ENCODE results near the gene RALGAPA1. TPM values are rescaled to one million over a fixed set of nuclear protein-coding genes. Genes with fewer than 3 reads are reported as not detected.
"Not testable (repeated sequence)": the region's sequence is repeated elsewhere in the genome, so short reads cannot be mapped to it uniquely, and the experiment has no call there.

Gene RALGAPA1
- total and polyA plus RNA-seq, 2 of the 13 experiments (the other 11 are each of a cell fraction or from before 2014, with no cell fraction given), result 65.0 to 89.2 TPM

GRCh38 chr14:35808638-35809563 lies at the start of gene RALGAPA1 (continued):
- TF ChIP-seq, protein P1, sequence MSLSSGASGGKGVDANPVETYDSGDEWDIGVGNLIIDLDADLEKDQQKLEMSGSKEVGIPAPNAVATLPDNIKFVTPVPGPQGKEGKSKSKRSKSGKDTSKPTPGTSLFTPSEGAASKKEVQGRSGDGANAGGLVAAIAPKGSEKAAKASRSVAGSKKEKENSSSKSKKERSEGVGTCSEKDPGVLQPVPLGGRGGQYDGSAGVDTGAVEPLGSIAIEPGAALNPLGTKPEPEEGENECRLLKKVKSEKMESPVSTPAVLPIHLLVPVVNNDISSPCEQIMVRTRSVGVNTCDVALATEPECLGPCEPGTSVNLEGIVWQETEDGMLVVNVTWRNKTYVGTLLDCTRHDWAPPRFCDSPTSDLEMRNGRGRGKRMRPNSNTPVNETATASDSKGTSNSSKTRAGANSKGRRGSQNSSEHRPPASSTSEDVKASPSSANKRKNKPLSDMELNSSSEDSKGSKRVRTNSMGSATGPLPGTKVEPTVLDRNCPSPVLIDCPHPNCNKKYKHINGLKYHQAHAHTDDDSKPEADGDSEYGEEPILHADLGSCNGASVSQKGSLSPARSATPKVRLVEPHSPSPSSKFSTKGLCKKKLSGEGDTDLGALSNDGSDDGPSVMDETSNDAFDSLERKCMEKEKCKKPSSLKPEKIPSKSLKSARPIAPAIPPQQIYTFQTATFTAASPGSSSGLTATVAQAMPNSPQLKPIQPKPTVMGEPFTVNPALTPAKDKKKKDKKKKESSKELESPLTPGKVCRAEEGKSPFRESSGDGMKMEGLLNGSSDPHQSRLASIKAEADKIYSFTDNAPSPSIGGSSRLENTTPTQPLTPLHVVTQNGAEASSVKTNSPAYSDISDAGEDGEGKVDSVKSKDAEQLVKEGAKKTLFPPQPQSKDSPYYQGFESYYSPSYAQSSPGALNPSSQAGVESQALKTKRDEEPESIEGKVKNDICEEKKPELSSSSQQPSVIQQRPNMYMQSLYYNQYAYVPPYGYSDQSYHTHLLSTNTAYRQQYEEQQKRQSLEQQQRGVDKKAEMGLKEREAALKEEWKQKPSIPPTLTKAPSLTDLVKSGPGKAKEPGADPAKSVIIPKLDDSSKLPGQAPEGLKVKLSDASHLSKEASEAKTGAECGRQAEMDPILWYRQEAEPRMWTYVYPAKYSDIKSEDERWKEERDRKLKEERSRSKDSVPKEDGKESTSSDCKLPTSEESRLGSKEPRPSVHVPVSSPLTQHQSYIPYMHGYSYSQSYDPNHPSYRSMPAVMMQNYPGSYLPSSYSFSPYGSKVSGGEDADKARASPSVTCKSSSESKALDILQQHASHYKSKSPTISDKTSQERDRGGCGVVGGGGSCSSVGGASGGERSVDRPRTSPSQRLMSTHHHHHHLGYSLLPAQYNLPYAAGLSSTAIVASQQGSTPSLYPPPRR (CRISPR knock-in tag; IDR thresholded peaks at IDR 0.05; ENCODE audit: borderline replicate concordance), result peak; percentile 78
- TF ChIP-seq CCDC6 (CRISPR knock-in tag; IDR thresholded peaks at IDR 0.05) (peak; percentile 77; the same call in 1 of the 2 replicates), ZNF709 (CRISPR knock-in tag; IDR thresholded peaks at IDR 0.05) (peak; percentile 98), JARID2 (CRISPR knock-in tag; IDR thresholded peaks at IDR 0.05; ENCODE audit: insufficient replicate concordance) (peak; percentile 96), PITX1 (CRISPR knock-in tag; IDR thresholded peaks at IDR 0.05) (peak; percentile 76), AGO2 (optimal IDR thresholded peaks at IDR 0.05; ENCODE audit: low read depth, low read length) (peak; percentile 95), ZNF274 (CRISPR knock-in tag; IDR thresholded peaks at IDR 0.05) (peak; percentile 63; the same call in 1 of the 2 replicates), ZNF33B (CRISPR knock-in tag; IDR thresholded peaks at IDR 0.05) (peak; percentile 80; the same call in 1 of the 2 replicates), POGZ (CRISPR knock-in tag; IDR thresholded peaks at IDR 0.05) (peak; percentile 98), FOXA3 (CRISPR knock-in tag; IDR thresholded peaks at IDR 0.05) (peak; percentile 76), STAG1 (CRISPR knock-in tag; IDR thresholded peaks at IDR 0.05) (peak; percentile 58), PHF8 (CRISPR knock-in tag; IDR thresholded peaks at IDR 0.05) (peak; percentile 95), XBP1 (CRISPR knock-in tag; IDR thresholded peaks at IDR 0.05) (peak; percentile 82; the same call in 1 of the 2 replicates), RBFOX2 (IDR thresholded peaks at IDR 0.05; ENCODE audit: low read depth, low read length) (peak; percentile 98), REL (CRISPR knock-in tag; conservative IDR thresholded peaks at IDR 0.05) (0 out of 2 replicates have a peak, but pooled peaks have one; percentile 85), ZNF230 (CRISPR knock-in tag; IDR thresholded peaks at IDR 0.05) (peak; percentile 85), NR2F6 (CRISPR knock-in tag; IDR thresholded peaks at IDR 0.05) (peak; percentile 73), ZNF782 (CRISPR knock-in tag; IDR thresholded peaks at IDR 0.05; ENCODE audit: borderline replicate concordance) (peak; percentile 94), NCOA1 (CRISPR knock-in tag; IDR thresholded peaks at IDR 0.05) (peak; percentile 96)
- TF ChIP-seq, protein P2, sequence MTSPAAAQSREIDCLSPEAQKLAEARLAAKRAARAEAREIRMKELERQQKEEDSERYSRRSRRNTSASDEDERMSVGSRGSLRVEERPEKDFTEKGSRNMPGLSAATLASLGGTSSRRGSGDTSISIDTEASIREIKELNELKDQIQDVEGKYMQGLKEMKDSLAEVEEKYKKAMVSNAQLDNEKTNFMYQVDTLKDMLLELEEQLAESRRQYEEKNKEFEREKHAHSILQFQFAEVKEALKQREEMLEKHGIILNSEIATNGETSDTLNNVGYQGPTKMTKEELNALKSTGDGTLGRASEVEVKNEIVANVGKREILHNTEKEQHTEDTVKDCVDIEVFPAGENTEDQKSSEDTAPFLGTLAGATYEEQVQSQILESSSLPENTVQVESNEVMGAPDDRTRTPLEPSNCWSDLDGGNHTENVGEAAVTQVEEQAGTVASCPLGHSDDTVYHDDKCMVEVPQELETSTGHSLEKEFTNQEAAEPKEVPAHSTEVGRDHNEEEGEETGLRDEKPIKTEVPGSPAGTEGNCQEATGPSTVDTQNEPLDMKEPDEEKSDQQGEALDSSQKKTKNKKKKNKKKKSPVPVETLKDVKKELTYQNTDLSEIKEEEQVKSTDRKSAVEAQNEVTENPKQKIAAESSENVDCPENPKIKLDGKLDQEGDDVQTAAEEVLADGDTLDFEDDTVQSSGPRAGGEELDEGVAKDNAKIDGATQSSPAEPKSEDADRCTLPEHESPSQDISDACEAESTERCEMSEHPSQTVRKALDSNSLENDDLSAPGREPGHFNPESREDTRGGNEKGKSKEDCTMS (CRISPR knock-in tag; conservative IDR thresholded peaks at IDR 0.05), result peak; percentile 78; the same call in 1 of the 2 replicates
- TF ChIP-seq NR2F6 (IDR thresholded peaks at IDR 0.05), result not testable (repeated sequence)
